HUES6 (cell line): ENCODE measurements around the gene EDA2R.

Experiments used
- H3K27ac ChIP-seq: 2 replicates; pipeline ENCODE4 v1.7.0; 2013; ENCODE audit warnings: low read depth, mild to moderate bottlenecking, low read length, inconsistent platforms
- H3K27me3 ChIP-seq: 2 replicates; pipeline ENCODE4 v1.6.1; 2013; ENCODE audit warnings: low read length; ENCODE audit not compliant: control insufficient read depth, insufficient read depth
- H3K36me3 ChIP-seq: 2 replicates; pipeline ENCODE4 v1.6.1; 2013; ENCODE audit warnings: low read length; ENCODE audit not compliant: control insufficient read depth, insufficient read depth
- H3K4me1 ChIP-seq: 2 replicates; pipeline ENCODE4 v1.6.1; 2013; ENCODE audit warnings: low read length; ENCODE audit not compliant: control insufficient read depth, insufficient read depth
- H3K4me3 ChIP-seq: 2 replicates; pipeline ENCODE4 v1.5.1; 2013; ENCODE audit warnings: low read depth, low read length
- H3K9ac ChIP-seq: one replicate; pipeline ENCODE4 v1.6.1; 2013; ENCODE audit warnings: mild to moderate bottlenecking, low read length
- H3K9me3 ChIP-seq: 2 replicates; pipeline ENCODE4 v1.6.1; 2013; ENCODE audit warnings: low read depth, low read length; ENCODE audit not compliant: control insufficient read depth, insufficient read depth

Gene EDA2R

GRCh38 chrX:66638591-66639500 is at the start of gene EDA2R:
EDA2R (minus strand) TSS chrX:66639078; CDS start chrX:66616020, 23,058 bp downstream.
- no peaks in the 10 kb centered on the region for H3K36me3 ChIP-seq
- H3K9ac ChIP-seq = peak within 1 kb of the TSS; percentile 91
- H3K27me3 ChIP-seq = no peaks in the 10 kb centered on the region
- peak within 1 kb of the TSS; percentile 73; the same call in 1 of the 2 replicates for H3K27ac ChIP-seq
- peak within 1 kb of the TSS; percentile 92 for H3K4me3 ChIP-seq
- peaks cover 22% of the 10 kb centered on the region; the same call in 1 of the 2 replicates for H3K4me1 ChIP-seq
- H3K9me3 ChIP-seq = peaks cover 6% of the 10 kb centered on the region; the same call in 1 of the 2 replicates

GRCh38 chrX:66684196-66684595 is 45.3 kb upstream of the EDA2R start:
- Histone ChIP-seq H3K27ac (no peak overlapping the region), H3K4me3 (no peak overlapping the region), H3K9ac (no peak overlapping the region), H3K36me3 (no peaks in the 10 kb centered on the region), H3K27me3 (no peaks in the 10 kb centered on the region), H3K4me1 (no peaks in the 10 kb centered on the region), H3K9me3 (no peaks in the 10 kb centered on the region; the same call in 1 of the 2 replicates)

GRCh38 chrX:66680451-66680850 is 41.6 kb upstream of the EDA2R start:
- Histone ChIP-seq H3K9me3 (no peaks in the 10 kb centered on the region; the same call in 1 of the 2 replicates), H3K27me3 (no peaks in the 10 kb centered on the region), H3K4me3 (no peak overlapping the region), H3K9ac (no peak overlapping the region), H3K4me1 (no peaks in the 10 kb centered on the region), H3K27ac (no peak overlapping the region), H3K36me3 (no peaks in the 10 kb centered on the region)

- H3K9me3 ChIP-seq = peaks cover 3% of the 10 kb centered on the region; the same call in 1 of the 2 replicates
- H3K27me3 ChIP-seq = no peaks in the 10 kb centered on the region
- H3K4me3 ChIP-seq = no peak overlapping the region
- no peaks in the 10 kb centered on the region for H3K36me3 ChIP-seq
- H3K4me1 ChIP-seq = no peaks in the 10 kb centered on the region
- H3K9ac ChIP-seq = no peak overlapping the region
- no peak overlapping the region for H3K27ac ChIP-seq
These were observed 38.6 kb upstream of the EDA2R start for GRCh38 chrX:66677430-66677829.

- H3K9ac ChIP-seq = no peak overlapping the region
- H3K9me3 ChIP-seq = peaks cover 3% of the 10 kb centered on the region; the same call in 1 of the 2 replicates
- H3K4me3 ChIP-seq = no peak overlapping the region
- H3K4me1 ChIP-seq = no peaks in the 10 kb centered on the region
- no peaks in the 10 kb centered on the region for H3K27me3 ChIP-seq
- H3K27ac ChIP-seq = no peak overlapping the region
- no peaks in the 10 kb centered on the region for H3K36me3 ChIP-seq
These were observed 38.1 kb upstream of the EDA2R start for GRCh38 chrX:66676990-66677389.

GRCh38 chrX:66676413-66676812 is 37.5 kb upstream of the EDA2R start:
- no peaks in the 10 kb centered on the region for H3K27me3 ChIP-seq
- H3K9ac ChIP-seq = no peak overlapping the region
- no peaks in the 10 kb centered on the region for H3K4me1 ChIP-seq
- no peak overlapping the region for H3K27ac ChIP-seq
- peaks cover 3% of the 10 kb centered on the region; the same call in 1 of the 2 replicates for H3K9me3 ChIP-seq
- H3K36me3 ChIP-seq = no peaks in the 10 kb centered on the region
- no peak overlapping the region for H3K4me3 ChIP-seq

GRCh38 chrX:66675541-66675940 is 36.7 kb upstream of the EDA2R start:
- Histone ChIP-seq H3K9ac (no peak overlapping the region), H3K4me3 (no peak overlapping the region), H3K9me3 (peaks cover 3% of the 10 kb centered on the region; the same call in 1 of the 2 replicates), H3K27me3 (no peaks in the 10 kb centered on the region), H3K4me1 (no peaks in the 10 kb centered on the region), H3K36me3 (no peaks in the 10 kb centered on the region), H3K27ac (no peak overlapping the region)

- Histone ChIP-seq H3K36me3 (no peaks in the 10 kb centered on the region), H3K4me1 (no peaks in the 10 kb centered on the region), H3K27me3 (no peaks in the 10 kb centered on the region), H3K9me3 (peaks cover 7% of the 10 kb centered on the region; the same call in 1 of the 2 replicates), H3K4me3 (no peak overlapping the region), H3K9ac (no peak overlapping the region), H3K27ac (no peak overlapping the region)
These were observed 35.6 kb upstream of the EDA2R start for GRCh38 chrX:66674506-66674905.

- H3K27ac ChIP-seq = no peak overlapping the region
- peaks cover 7% of the 10 kb centered on the region; the same call in 1 of the 2 replicates for H3K9me3 ChIP-seq
- H3K4me3 ChIP-seq = no peak overlapping the region
These were observed 33.2 kb upstream of the EDA2R start for GRCh38 chrX:66672106-66672505.

GRCh38 chrX:66654411-66654810 is 15.5 kb upstream of the EDA2R start:
- Histone ChIP-seq H3K27me3 (no peaks in the 10 kb centered on the region), H3K4me3 (no peak overlapping the region), H3K9me3 (no peaks in the 10 kb centered on the region; the same call in 1 of the 2 replicates), H3K4me1 (no peaks in the 10 kb centered on the region), H3K36me3 (no peaks in the 10 kb centered on the region), H3K27ac (no peak overlapping the region), H3K9ac (no peak overlapping the region)

More at GRCh38 chrX:66672106-66672505, 33.2 kb upstream of the EDA2R start:
- Histone ChIP-seq H3K4me1 (no peaks in the 10 kb centered on the region), H3K27me3 (no peaks in the 10 kb centered on the region; the same call in 1 of the 2 replicates), H3K36me3 (no peaks in the 10 kb centered on the region), H3K9ac (no peak overlapping the region)

GRCh38 chrX:66635360-66635759 is 3.5 kb downstream of the EDA2R start:
- H3K4me3 ChIP-seq = no peak overlapping the region
- no peaks in the 10 kb centered on the region for H3K27me3 ChIP-seq

More at GRCh38 chrX:66635360-66635759, 3.5 kb downstream of the EDA2R start:
- Histone ChIP-seq H3K27ac (no peak overlapping the region), H3K9me3 (peaks cover 13% of the 10 kb centered on the region), H3K36me3 (no peaks in the 10 kb centered on the region), H3K4me1 (peaks cover 22% of the 10 kb centered on the region; the same call in 1 of the 2 replicates), H3K9ac (no peak overlapping the region)
